ENCODE measurements around the gene BOLA2.
"Not testable (repeated sequence)": the region's sequence is repeated elsewhere in the genome, so short reads cannot be mapped to it uniquely, and the experiment has no call there.

Gene BOLA2

GRCh38 chr16:29454269-29454668 lies at the start of gene BOLA2, which contains the start of gene SLX1B:
Gene BOLA2 (minus strand): TSS chr16:29454351. CDS start chr16:29454253, 98 bp downstream.
Gene SLX1B (plus strand): TSS chr16:29454533.
- not testable (repeated sequence) for DNase-seq

- not testable (repeated sequence) for DNase-seq
Measured at GRCh38 chr16:29482276-29482675, 28.1 kb upstream of the BOLA2 start.

DNA sequence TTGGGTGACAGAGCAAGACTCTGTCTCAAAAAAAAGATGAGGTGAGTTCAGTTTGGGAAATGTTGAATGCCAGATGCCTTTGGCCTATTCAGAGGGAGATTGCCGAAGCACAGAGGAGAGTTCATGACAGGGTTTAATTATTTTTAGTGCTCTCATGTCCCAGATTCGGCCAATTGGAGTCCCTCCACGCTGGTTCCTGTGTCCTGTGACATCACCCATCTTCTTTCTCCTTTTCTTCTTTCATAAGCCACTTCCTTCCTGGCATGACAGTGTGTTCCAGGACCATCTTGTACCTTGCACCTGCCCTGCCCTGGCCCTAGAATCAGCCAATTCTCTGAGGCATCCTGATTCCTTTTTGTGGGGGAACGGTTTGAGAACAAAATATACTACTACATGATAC lies 17.9 kb upstream of the BOLA2 start:
- DNase-seq = not testable (repeated sequence)

GRCh38 chr16:29469660-29470059 lies 15.5 kb upstream of the BOLA2 start:
- not testable (repeated sequence) for DNase-seq

GRCh38 chr16:29467654-29468366 lies 13.7 kb upstream of the BOLA2 start:
- not testable (repeated sequence) for DNase-seq

GRCh38 chr16:29466904-29467303 lies 12.8 kb upstream of the BOLA2 start:
- not testable (repeated sequence) for DNase-seq

DNA sequence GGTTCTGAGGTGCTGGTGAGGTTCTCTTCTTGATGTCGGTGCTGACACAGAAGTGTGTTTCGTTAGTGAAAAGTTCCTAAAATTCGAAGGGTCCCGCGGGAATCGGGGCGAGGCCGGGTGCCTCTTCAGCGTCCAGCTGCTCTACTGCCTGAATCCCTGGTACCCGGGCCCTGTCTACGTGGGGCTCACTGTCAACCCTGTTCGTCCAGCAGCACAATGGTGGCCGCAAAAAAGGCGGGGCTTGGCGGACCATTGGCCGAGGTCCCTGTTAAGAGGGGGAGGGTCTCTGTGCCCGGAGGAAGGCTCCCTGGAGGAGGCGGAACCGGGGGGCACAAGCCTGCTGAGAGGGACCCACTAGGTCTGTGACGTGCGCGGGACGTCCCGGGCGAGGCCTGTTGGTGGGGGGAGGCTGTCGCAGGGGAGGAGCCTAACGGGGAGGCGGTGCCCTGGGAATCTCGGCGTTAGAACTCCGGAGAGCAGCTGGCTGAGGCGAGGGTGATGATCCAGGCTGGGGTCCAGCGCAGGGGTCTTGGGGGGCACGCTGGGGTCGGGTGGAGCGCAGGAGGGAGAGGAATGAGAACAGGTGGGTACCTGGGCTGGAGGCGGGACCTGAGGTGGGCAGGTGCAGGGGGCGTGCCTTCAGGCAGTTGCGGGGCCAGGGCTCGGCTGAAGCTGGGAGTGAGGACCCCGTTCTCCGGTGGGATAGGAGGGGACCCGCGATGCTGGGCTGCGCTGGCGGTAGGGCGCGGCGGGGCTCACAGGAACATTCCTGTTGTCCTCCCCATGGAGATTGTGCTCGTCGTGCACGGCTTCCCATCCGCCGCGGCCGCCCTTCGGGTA lies 12.1 kb upstream of the BOLA2 start:
- not testable (repeated sequence) for DNase-seq

GRCh38 chr16:29460647-29461030 lies 6.5 kb upstream of the BOLA2 start:
- not testable (repeated sequence) for DNase-seq

GRCh38 chr16:29459706-29460646 lies 5.8 kb upstream of the BOLA2 start, which contains the start of gene SULT1A4:
Gene SULT1A4 (plus strand): TSS chr16:29459913. CDS start chr16:29461386, 1,473 bp downstream.
- not testable (repeated sequence) for DNase-seq

GRCh38 chr16:29457660-29458059 lies 3.5 kb upstream of the BOLA2 start:
- DNase-seq = not testable (repeated sequence)

- not testable (repeated sequence) for DNase-seq
Measured at GRCh38 chr16:29454828-29455227, 677 bp upstream of the BOLA2 start.

- not testable (repeated sequence) for DNase-seq
Measured at GRCh38 chr16:29453754-29454153, 397 bp downstream of the BOLA2 start.

- not testable (repeated sequence) for DNase-seq
Measured at GRCh38 chr16:29425390-29425789, 28.8 kb downstream of the BOLA2 start.

GRCh38 chr16:29423587-29423986 lies 30.6 kb downstream of the BOLA2 start:
- DNase-seq = not testable (repeated sequence)

DNA sequence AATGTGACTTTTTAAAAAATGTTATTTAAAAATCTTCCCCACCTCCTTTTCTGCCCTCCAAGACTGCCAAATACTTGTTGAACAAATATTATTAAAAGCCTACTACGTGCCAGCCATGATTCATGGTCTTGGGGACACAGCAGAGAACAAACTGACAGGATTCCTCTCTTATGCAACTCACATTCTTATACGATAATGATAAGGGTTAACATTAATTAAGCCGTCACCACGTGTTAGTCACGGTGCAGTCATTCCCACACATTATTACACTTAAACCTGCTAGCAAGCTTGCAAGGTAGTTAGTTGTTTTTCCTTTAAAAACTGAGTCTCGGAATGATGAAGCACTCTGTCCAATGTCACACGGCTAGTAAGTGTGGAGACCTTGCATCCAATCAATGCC lies 48.9 kb downstream of the BOLA2 start:
- DNase-seq = not testable (repeated sequence)

All from right forelimb (tissue), 1 donor.